AG04449 (cell line): ENCODE data around the gene DMTF1.

ENCODE experiments used
- CTCF ChIA-PET: fragments of 350-600 bp; formaldehyde crosslinking; extraction: SDS; loops from one replicate; lab custom pipeline; 2021; ENCODE audit warnings: antibody characterized with exemption; lab: Yijun Ruan, JAX
- POLR2A ChIA-PET: fragments of 400-600, 350-600 bp; formaldehyde crosslinking; extraction: SDS; loops from one replicate; lab custom pipeline; 2020; ENCODE audit warnings: antibody characterized with exemption, inconsistent platforms; lab: Yijun Ruan, JAX
- DNase-seq: peaks from one replicate; pipeline ENCODE4 v3.0.0-alpha.2; 2010; ENCODE audit warnings: low read depth, low spot score
- H3K4me3 ChIP-seq: 2 replicates; pipeline ENCODE4 v1.5.1; 2011; ENCODE audit warnings: low read depth, mild to moderate bottlenecking, control low read depth, low read length
- CTCF ChIP-seq: IDR thresholded peaks from one replicate; pipeline ENCODE4 v1.5.1; 2011; ENCODE audit warnings: mild to moderate bottlenecking, moderate library complexity, low read length, control low read depth, inconsistent platforms; ENCODE audit not compliant: insufficient read depth; ENCODE audit errors: missing control alignments

The DMTF1 gene

GRCh38 chr7:87155788-87156187 is 3.5 kb downstream of the DMTF1 start:
- no peak for TF ChIP-seq CTCF
- ChIA-PET POLR2A (no interaction called here), CTCF (interaction anchor here (1.3 to 10.1 kb wide), 2 partner anchors 214 to 229 kb away, joined by 3 to 87 read pairs; no protein-coding TSS in a partner anchor)
- no peak overlapping the region; the same call in 1 of the 2 replicates for H3K4me3 ChIP-seq
- DNase-seq = no peak

GRCh38 chr7:87156709-87157108 is 4.5 kb downstream of the DMTF1 start:
- no peak for DNase-seq
- H3K4me3 ChIP-seq = no peak overlapping the region
- POLR2A ChIA-PET = no interaction called here
- TF ChIP-seq CTCF = no peak
- CTCF ChIA-PET = no interaction called here

GRCh38 chr7:87159538-87159937 is 7.3 kb downstream of the DMTF1 start:
- ChIA-PET POLR2A (interaction anchor here (0.6 kb wide), 1 partner anchor 33 kb away, joined by 3 read pairs; no protein-coding TSS in a partner anchor), CTCF (no interaction called here)
- no peak for TF ChIP-seq CTCF
- H3K4me3 ChIP-seq = no peak overlapping the region
- no peak for DNase-seq

- no peak overlapping the region for H3K4me3 ChIP-seq
- no peak for TF ChIP-seq CTCF
- ChIA-PET CTCF (no interaction called here), POLR2A (no interaction called here)
- no peak for DNase-seq
Observed at GRCh38 chr7:87164433-87164832, 12.2 kb downstream of the DMTF1 start.

GRCh38 chr7:87170828-87171227 is 18.6 kb downstream of the DMTF1 start:
- H3K4me3 ChIP-seq = no peak overlapping the region
- TF ChIP-seq CTCF = no peak
- ChIA-PET POLR2A (no interaction called here), CTCF (interaction anchor here (1.4 kb wide), 1 partner anchor 25 kb away, joined by 4 read pairs; no protein-coding TSS in a partner anchor)
- no peak for DNase-seq

GRCh38 chr7:87171282-87171934 is 19.2 kb downstream of the DMTF1 start:
- CTCF ChIA-PET = interaction anchor here (1.4 kb wide), 1 partner anchor 24 kb away, joined by 4 read pairs; no protein-coding TSS in a partner anchor
- no peak overlapping the region for H3K4me3 ChIP-seq
- POLR2A ChIA-PET = no interaction called here
- TF ChIP-seq CTCF = no peak
- no peak for DNase-seq
